ENCODE results near the gene ATL1.

DNA sequence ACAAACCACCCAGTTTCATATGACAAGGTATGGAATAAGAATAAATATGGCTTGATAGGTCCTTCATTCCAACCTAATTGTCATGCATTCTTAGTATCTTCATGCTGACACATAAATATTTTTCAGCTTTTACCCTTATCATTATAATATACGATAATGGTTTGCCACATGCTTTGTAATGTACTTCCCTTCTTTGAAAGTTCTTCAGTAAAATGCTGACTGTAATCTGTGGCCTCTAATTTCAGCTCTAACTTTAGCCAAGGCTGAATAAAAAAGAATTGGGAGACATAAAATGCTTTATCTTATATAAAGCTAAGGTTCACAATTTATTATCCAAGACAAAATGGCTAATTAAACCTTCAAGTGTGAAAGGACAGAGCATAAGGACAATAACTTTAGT, 24.9 kb upstream of the ATL1 start:
- no peak for TF ChIP-seq POLR2A (IDR thresholded peaks at IDR 0.05; ENCODE audit: low read length)
- no peak for TF ChIP-seq GATA1 (IDR thresholded peaks at IDR 0.05; ENCODE audit: low read depth, low read length)
